HG03135 (cell line): ENCODE results near the gene GRM4.

Source experiments
- ATAC-seq: cut with Tn5 transposase; IDR thresholded peaks from one replicate; pipeline ENCODE4 v1.9.1; 2021; ENCODE audit warnings: mild to moderate bottlenecking, moderate library complexity; ENCODE audit not compliant: unreplicated experiment

The GRM4 gene

DNA sequence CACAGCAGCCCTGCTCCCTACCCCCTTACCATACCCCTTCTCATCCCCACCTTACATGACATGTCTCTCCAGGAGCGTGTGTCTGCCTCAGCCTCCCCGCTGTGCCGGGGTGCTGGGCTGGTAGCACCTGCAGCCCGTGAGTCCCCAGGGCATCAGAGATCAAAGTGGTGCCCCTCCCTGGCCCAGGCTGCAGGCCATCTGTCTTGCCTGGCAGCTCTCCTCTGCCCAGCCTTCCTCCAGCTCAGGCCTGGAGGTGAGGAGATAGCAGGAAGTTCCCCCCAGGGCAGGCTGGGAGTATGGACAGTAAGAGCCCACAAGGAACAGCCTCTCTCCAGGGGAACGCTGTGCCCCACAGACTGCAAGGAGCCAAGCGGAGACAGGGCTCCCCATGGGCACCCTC, 35.3 kb downstream of the GRM4 start:
- no peak for ATAC-seq

DNA sequence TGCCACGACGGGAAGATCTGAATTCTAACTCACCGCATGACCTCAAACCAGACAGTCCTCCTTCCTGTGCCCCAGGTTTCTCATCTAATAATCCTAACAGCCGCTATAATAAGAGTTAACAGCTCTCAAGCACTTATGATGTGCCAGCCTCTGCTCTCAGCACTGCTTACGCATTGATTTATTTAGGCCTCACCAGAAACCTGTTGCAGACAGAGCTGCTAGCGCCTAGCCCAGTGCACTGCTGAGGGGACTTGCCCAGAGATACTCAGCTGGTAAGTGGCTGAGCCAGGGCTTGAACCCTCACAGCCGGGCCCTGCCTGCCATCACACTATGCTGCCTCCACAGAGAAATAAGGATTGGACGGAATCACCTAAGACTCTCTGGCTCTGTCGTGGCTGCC, 37.7 kb downstream of the GRM4 start:
- no peak for ATAC-seq

DNA sequence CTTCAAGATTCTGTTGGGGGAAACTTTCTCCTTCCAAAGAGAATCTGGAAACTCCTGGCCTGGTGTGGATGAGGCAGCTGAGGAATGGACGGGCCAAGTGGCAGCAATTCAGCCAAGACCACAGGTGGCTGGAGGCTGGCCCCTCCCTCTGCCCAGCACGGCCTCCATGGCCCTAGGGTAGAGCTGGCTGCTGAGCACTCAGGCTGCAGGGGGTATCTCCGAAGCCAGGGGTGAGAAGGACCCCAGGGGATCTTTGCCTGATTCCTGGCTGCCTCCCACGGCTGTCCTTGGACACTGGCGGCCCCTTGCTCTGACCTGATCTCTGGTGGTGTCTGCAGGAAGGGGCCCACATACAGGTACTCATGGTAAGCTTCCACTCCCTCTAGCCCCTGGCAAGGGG, 39.0 kb downstream of the GRM4 start:
- no peak for ATAC-seq

DNA sequence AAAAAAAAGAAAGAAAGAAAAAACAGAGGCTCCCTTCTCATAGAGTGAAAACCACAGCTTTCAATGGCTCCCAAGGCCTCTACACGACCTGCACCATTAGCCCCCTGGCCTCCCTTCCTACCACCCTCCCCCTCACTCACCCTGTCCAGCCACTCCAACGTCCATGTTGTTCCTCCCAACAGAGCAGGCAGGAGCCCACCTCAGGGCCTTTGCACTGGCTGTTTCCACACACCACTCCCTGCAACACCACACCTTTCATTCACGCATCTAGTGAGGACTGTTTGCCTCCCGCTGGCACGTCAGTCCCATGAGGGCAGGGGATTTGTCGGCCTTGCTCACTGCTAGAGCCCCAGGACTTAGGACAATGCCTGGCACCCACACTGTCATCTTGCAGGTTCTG, 39.5 kb downstream of the GRM4 start:
- ATAC-seq, result no peak

DNA sequence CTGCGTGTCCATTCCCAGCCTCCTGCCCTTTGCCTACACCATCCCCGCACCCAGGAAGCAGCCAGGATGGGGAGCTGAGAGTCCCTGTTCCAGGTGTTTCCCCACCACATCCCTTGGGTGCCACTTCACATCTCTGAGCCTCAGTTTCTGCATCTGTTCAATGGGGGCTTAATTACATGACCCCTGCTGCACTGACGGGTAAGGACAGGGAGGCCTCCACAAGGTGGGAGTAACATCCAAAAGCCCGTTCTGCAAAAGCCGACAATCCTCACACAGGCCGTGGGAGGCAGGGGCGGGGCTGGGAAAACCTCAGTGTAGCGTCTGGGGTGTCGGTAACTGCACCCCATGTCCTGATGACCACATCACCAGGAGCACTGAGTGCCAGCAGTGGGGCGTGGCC, 41.3 kb downstream of the GRM4 start:
- no peak for ATAC-seq

DNA sequence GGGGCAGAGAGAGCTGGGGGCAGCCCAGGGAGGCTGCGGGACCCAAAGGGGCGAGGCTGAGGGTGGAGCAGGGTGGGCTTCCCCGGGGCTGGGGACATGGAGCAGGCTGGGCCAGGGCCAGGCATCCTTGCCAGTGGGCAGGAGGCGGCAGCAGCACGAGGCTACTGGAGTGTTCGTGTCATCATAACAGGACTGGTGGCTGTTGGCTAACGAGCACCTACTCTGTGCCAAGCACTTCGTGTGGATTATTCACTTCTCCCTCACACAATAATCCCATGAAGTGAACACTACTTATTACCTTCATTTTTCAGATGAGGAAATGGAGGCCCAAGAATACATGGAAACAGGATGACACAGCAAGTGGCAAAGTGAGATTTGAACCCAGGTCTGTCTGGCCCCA, 41.7 kb downstream of the GRM4 start:
- ATAC-seq, result no peak

DNA sequence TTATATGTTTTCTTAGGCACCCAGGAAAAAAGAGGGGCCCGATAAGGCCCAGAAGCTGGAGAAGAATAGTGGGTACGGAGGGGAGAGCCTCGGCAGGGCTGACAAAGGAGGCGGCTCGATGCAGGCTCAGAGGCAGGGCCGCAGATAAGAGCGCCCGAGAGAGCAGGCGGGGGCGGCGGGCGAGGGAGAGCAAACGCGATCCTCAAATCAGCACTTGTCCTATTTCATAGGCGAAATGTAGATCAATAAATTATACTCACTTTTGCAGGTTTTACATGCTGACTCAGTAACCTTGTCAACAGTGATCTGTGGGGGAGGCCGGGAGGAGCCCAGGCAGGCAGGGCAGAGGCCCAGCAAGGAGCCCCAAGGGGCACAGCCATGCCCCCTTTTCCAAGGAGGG, 42.6 kb downstream of the GRM4 start:
- no peak for ATAC-seq

DNA sequence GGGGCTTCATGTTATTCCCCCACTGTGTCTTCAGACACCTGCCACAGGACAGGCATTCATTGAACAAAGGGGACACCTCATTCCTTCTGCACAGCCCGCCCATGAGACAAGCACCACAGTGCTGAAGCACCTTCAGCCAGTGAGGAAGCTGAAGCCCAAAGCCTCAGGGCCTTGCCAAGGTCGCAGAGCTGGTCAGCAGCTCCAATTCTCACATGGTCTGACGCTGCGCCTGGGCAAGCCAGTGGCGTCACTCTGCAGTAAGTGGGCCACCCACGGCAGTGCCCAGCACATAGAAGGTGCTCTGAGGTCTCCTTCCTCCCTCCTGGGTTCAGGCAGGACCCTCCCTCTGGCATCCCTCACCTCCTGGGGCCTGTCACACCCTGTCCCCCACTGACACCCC, 43.2 kb downstream of the GRM4 start:
- no peak for ATAC-seq

DNA sequence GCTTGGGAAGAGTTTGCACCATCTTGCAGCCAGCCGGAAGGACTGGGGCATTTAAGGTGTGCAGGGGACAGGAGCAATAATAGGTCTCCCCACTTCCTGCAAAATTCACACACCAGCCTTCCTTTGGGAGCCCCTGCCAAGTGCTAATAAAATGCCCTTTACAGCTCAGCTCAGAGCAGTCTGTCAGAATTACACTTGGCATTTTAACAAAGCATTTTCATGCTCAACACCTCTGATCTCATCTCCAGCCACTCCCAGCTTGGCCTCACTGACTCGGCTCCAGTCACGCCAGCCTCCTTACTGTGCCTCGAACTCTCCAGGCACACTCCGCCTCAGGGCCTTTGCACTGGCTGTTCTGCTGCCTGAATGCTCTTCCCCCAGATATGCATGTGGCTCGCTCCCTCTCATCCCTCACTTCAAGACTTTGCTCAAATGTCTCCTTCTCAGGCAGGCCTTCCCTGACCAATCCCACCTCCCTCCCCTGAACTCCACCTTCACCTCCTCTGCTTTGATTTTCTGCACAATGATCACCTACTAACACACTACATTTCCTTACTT, 43.7 kb downstream of the GRM4 start:
- ATAC-seq, result no peak

DNA sequence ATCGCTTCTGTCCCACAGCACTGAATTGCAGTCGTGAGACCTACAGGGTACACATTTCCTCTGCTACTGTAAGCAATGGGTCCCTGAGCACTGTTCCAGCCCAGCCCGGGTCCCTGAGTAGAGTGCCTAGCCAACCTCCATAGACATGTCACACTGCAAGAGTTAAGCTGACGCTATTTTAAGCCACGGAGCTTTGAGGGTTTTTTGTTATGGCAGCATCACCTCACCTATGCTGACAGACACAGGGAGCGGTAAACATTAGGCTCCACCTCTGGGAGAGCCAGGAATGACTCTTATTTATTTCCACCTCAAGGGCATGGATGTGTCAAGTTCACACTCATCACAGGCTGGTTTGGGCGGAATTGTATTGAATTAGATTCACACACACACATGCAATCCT, 45.1 kb downstream of the GRM4 start:
- no peak for ATAC-seq

DNA sequence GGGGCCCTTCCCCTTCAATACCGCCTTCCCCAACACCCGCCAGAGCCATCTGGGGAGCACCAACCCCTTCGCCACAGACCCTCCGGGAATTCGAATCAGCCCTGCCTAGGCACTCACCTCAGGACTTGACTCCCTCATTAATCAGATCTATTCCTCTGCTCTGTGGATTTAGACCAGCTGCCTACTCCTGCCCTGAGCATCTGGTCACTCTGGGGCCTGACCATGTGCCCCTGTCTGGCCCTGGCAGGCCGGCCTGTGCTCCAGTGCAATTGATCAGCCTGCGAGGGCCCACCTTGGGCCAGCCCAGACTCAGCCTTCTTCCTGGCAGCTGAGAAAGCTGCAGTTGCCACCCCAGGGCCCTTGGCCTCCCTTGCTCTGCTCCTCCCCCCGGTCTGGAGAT, 46.0 kb downstream of the GRM4 start:
- ATAC-seq, result no peak

DNA sequence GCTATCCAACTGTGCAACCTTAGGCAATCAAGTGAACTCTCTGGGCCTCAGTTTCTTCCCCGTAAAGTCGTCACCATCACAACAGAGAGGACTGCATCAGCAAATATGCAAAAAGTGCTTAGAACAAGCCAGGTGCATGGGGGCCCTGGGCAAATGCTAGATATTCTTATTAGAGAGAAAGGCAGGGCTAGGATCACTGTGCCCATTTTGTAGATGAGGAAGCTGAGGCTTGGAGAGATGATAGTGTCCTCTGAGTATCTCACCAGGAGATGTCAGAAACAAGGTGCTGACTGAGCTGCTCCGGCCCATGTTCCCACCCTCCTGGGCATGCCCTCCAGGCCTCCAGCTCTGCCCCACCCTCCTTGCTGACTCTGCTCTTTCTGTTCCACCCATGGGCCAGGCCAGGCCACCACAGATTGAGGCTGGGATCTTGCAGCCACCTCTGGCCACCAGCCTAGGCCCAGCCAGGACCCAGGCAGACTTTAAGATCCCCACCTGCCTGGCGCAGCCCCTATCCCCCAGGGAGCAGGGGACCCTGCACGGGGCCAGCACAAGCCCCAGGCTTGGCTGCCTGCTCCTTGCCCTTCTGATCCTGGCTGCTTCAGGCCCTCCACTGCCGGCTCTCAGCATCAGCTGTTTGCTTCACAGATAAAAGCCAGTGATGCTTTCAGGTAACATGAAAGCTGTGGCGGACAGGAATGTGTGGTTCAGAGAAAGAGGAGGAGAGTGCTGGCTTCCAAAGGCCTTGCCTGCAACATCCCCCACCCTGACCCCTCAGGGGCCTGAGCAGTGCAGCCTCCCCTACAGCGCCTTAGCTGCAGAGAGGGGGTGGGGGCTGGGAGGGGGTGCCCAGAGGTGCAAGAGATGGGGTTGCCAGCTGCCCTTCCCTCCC, 47.6 kb downstream of the GRM4 start:
- ATAC-seq, result no peak

DNA sequence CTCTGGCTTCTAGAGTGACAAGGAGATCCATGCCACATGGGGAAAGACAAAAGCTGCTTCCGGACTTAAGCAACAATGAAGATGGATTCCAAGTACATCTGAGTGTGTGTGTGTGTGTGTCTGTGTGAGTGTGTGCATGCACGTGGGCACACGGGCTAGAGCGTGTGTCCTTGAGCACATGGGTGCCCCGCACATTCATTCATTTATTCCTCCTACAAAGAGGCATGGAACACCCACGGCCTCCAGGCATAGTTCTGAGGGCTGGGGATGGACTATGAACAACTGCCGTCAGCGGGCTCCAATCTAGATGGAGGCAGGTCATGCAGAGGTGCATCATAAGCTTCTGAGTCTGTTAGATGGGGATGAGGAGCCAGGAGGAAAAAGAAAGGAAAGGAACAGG, 49.1 kb downstream of the GRM4 start:
- no peak for ATAC-seq

DNA sequence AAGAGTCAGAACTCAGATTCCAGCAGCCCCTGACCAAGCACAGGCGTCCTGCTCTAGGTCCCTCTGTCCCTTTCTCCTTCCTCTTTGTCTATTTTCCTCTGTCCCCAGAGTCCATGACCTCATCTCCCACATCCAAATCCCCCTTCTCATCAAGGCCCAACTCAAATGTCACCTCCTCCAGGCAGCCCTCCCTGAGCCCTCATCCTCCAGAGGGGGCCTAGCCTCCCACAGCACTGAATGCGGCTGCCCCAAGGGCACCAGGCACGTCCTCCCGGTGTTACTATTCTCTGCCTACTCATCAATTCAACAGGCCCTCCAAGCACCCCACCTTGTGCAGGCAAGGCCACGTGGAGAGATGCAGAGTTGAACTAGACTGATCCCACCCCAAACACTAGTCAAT, 49.7 kb downstream of the GRM4 start:
- ATAC-seq, result no peak

DNA sequence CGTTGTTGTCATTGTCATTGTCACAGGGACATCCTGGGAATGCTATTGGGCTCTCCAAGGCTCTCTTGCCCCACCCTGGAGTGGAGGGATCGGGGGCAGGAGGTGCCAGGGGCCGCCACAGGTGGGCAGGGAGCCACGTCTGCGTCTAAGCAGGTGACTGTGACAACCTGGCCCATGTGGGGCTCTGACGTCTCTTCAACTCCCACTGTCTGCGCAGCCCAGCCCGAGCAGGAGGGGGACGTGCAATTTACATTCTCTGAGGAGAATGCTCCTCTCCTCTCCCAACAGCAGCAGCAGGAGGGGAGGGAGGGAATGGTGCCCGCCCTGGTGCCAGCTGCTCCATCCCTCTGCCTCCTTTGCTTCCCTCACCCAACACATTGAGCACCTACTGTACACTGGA, 50.1 kb downstream of the GRM4 start:
- ATAC-seq, result no peak

DNA sequence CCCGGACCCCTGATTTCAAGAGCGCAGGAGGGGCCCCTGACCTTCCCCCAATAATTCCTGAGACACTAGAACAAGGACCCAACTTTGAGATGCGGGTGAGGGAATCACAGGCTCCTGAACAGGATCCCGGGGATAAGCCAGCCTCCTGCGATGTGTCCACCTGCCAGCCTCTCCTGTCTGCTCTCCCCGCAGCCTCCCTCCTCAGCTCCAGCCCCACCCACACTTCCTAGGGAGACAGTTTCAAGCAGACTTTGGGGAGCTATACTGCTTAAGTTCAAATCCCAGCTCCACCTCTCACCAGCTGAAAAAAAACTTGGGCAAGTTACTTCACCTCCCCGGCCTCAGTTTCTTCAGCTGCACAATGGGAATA, 50.8 kb downstream of the GRM4 start:
- no peak for ATAC-seq

DNA sequence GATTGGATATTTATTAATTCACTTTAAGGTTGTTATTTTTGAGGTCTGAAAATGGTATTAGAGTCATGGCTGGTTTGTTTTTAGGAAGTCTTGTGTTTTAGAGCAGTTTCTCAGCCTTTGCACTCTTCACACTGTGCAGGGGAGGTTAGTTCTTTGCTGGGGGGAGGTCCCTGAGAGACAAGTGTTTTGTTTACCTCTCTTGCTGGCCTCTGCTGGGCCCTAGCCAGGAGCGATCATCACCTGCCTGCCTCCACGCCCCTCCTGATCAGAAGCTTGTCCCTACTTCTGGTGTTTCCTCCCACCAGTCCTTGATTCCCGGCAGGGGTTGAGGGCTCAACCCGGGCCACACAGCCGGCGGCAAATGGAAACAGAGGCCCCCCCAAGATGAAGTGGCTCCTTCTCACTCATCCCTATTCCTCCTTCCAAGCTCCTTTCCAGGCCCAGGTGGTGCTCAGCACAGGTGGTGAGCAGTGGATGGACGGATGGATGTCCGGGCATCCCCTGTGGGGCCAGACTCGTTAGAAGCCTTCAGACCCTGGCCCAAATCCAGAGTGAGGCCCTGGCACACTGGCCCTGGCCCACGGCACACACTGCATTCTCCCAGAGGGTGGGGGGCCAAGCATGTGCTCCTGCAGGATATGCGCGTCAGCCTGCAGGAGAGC, 51.3 kb downstream of the GRM4 start:
- no peak for ATAC-seq

DNA sequence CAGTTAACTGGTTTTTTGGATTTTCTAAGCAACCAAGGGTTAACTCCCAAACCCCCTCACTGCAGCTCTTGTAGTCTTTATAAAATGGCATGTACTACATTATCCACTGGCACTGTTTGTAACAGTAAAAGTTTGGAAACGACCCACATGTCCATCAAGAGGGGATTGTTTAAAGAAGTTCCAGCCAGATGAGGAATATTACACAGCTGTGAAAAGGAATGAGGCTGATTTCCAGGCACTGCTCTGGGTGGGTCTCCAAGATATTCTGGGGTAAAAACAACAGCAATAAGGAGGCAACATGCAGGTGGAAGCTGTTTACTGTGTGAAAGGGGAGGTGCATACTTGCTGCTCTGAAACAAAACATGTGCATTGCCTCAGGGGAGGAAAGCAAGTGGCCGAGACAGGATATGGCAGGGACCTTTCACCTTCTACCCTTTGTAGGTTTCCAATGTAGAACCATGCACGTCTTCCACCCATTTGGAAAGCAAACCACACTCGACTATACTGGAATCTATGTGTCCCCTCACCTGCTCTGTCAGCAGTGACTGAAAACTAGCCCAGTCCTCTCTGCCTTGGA, 51.9 kb downstream of the GRM4 start:
- ATAC-seq, result no peak

DNA sequence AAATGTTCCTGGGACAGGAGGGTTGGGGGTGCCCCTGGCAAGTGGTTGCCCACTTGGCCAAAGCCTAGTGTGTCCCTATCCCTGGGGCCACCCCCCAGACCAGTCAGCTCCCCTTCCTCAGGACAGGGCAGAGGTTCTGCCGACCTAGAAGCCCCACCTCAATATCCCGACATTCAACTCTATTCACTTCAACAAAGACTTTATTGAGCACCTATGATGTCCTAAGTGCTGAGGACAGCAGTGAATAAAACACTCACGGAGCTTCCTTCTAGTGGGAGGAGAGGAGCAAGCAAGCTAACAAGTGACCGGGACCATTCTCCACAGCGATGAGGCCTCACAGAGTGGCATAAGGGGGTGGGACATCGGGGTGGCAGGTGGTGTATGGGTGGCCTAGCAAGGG, 52.7 kb downstream of the GRM4 start:
- no peak for ATAC-seq

DNA sequence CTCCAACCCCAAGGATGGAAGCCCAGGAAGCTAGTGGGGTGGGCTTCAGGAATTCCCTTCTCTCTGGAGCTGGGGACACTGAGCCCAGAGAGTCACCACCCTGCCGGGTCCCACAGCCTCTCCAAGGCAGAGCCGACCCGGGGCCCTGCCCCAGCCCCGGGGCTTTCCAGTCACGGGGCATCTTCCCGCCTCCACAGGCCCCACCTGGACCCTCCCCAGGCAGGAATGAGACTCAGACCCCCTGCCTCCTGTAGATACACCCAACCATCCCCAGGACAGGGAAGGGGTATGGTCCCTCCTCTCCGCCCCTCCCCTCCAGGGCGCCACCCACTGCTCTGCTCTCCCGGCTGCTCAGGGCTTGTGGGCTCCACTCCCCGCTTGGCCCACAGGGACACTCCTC, 53.3 kb downstream of the GRM4 start:
- no peak for ATAC-seq

DNA sequence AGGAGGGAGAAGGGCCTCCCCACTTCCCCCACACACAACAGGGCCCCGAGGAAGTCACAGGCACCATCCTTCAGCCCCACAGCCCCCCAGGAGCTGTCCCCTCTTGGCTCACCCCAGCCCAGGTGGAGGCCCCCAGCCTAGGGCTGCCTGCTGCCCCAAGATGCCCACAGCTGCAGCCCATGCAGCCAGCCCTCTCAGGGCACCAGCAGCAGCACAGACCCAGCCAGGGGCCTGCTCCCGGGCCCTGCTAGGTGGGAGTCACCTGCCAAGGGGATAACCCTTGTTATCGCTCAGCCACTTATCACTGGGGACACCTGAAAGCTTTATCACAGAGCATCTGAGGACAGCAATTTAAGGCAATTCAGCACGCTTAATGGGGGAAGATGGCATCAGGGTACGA, 55.0 kb downstream of the GRM4 start:
- ATAC-seq, result no peak

DNA sequence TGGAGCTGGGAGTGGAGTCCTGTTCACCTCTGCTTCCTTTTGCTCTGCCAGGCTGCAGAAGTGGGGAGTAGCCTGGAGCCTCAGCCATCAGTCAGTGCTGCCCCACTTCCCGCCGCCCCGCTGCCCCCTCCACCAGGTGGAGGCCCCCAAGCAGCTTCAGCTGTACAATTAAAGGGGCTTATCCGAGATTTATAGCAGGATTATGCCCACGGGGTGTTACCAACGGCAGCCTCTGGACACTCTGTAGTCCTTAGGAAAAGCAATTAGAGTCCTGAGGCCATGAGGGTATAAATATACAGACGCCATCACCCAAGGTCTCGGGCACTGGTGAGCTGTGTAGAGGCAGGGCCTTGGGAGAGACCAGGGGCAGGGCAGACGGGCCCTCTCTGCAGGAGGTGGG, 55.4 kb downstream of the GRM4 start:
- no peak for ATAC-seq
